ENCODE data around the gene MEGF10.

GRCh38 chr5:127313379-127313778, 22.8 kb downstream of the MEGF10 start:
- TF ChIP-seq RAD21 (IDR thresholded peaks at IDR 0.05; ENCODE audit: low read depth) (no peak), USF1 (IDR thresholded peaks at IDR 0.05) (no peak)
